K562 (cell line): ENCODE measurements around the gene CFAP251. TPM values are rescaled to one million over a fixed set of nuclear protein-coding genes. Genes with fewer than 3 reads are reported as not detected.

ENCODE experiments used
- BACH1 ChIP-seq: fragments of 200-800 bp; sonication (Bioruptor generic); IDR thresholded peaks from 2 replicates; pipeline ENCODE4 v1.6.1; 2016; ENCODE audit warnings: missing genetic modification characterization, missing compliant biosample characterization
- CCAR2 ChIP-seq: fragments of 200-400 bp; formaldehyde crosslinking; IDR thresholded peaks from 2 replicates; pipeline ENCODE4 v1.6.1; 2017; ENCODE audit warnings: mild to moderate bottlenecking, low read depth, low read length
- CREM ChIP-seq: IDR thresholded peaks from 2 replicates; pipeline ENCODE4 v1.6.1; 2014; ENCODE audit warnings: antibody characterized with exemption, low read depth
- FOXJ2 ChIP-seq: fragments of 200-800 bp; sonication (Bioruptor generic); IDR thresholded peaks from 2 replicates; pipeline ENCODE4 v1.6.1; 2016; ENCODE audit warnings: missing genetic modification characterization, missing compliant biosample characterization
- HDAC3 ChIP-seq: fragments of 450-650 bp; IDR thresholded peaks from 2 replicates; pipeline ENCODE4 v1.6.1; 2018; ENCODE audit warnings: borderline replicate concordance, mild to moderate bottlenecking, moderate library complexity; ENCODE audit not compliant: partially characterized antibody
- MTA1 ChIP-seq: fragments of 450-650 bp; IDR thresholded peaks from 2 replicates; pipeline ENCODE4 v1.6.1; 2017; ENCODE audit warnings: borderline replicate concordance
- MYC ChIP-seq, 2 experiments: fragments of 250-450 bp in 1 of 2; sonication (Bioruptor Pico) in 1 of 2; IDR thresholded peaks; 2 replicates each; pipeline versions ENCODE4 v1.5.1 to v1.6.1; 2012 to 2021; ENCODE audit warnings: low read depth in 2 of 2, borderline replicate concordance in 1 of 2, improper control_type of control experiment in 1 of 2, low read length in 1 of 2, mild to moderate bottlenecking in 1 of 2, moderate library complexity in 1 of 2
- POLR2G ChIP-seq: fragments of 200-400 bp; formaldehyde crosslinking; IDR thresholded peaks from 2 replicates; pipeline ENCODE4 v1.6.1; 2017; ENCODE audit warnings: low read depth, mild to moderate bottlenecking, antibody characterized with exemption, low read length, moderate library complexity
- POLR3A ChIP-seq: IDR thresholded peaks from 2 replicates; pipeline ENCODE4 v1.6.1; 2011; ENCODE audit warnings: borderline replicate concordance, mild to moderate bottlenecking, moderate library complexity; ENCODE audit not compliant: insufficient read length, insufficient read depth; ENCODE audit errors: extremely low read depth
- SMAD3 ChIP-seq: fragments of 450-650 bp; formaldehyde crosslinking; conservative IDR thresholded peaks from 2 replicates; pipeline ENCODE4 v1.4.0; 2020; ENCODE audit warnings: mild to moderate bottlenecking
- TAF7 ChIP-seq: fragments of 450-650 bp; IDR thresholded peaks from 2 replicates; pipeline ENCODE4 v1.6.1; 2016; ENCODE audit warnings: missing genetic modification characterization, missing compliant biosample characterization
- TEAD4 ChIP-seq, 2 experiments: sonication (generic) in 1 of 2; formaldehyde crosslinking in 1 of 2; IDR thresholded peaks; 2 replicates each; pipeline versions ENCODE4 v1.6.1 to v1.8.0; 2012 to 2022; ENCODE audit warnings: borderline replicate concordance in 1 of 2, inconsistent platforms in 1 of 2, low read length in 1 of 2, mild to moderate bottlenecking in 1 of 2, missing genetic modification reagents in 1 of 2
- ZNF253 ChIP-seq: fragments of 250-450 bp; sonication (Bioruptor Pico); conservative IDR thresholded peaks from 2 replicates; pipeline ENCODE4 v1.6.1; 2021; ENCODE audit warnings: mild to moderate bottlenecking
- ZNF445 ChIP-seq: fragments of 250-450 bp; sonication (Bioruptor Pico); IDR thresholded peaks from 2 replicates; pipeline ENCODE4 v1.4.0; 2020; ENCODE audit warnings: low read depth, mild to moderate bottlenecking, moderate library complexity
- ZNF766 ChIP-seq: fragments of 200-800 bp; sonication (Bioruptor generic); conservative IDR thresholded peaks from 2 replicates; pipeline ENCODE4 v1.6.1; 2016; ENCODE audit warnings: missing genetic modification characterization, missing compliant biosample characterization
- polyA plus RNA-seq, 8 experiments: library from polyadenylated mRNA; depleted of rRNA in 4 of 8; stranded (reverse) in 5 of 8; unstranded in 3 of 8; fragments of >200 nt; fragmentation: Nextera tagmentation in 2 of 8; fragmentation: Illumina TruSeq in 1 of 8; extraction: Ambion mirVana in 2 of 8; extraction: Trizol in 1 of 8; gene quantifications; 2 replicates each; pipeline versions ENCODE4 v1.2.1 to v1.2.3, GENCODE V29; 2011 to 2014; ENCODE audit warnings: inconsistent platforms in 1 of 8, missing spikeins in 1 of 8
- total RNA-seq, 7 experiments: library from RNA; depleted of rRNA in 6 of 7; stranded (reverse); fragments of >200 nt in 6 of 7; fragmentation: Illumina TruSeq in 2 of 7; extraction: Trizol in 2 of 7; gene quantifications; 2 replicates each; pipeline versions ENCODE4 v1.2.1 to v1.2.3, GENCODE V29; 2011 to 2021; ENCODE audit warnings: low replicate concordance in 1 of 7
- TF ChIP-seq, protein P1 (sequence below), 2 experiments: fragments of 450-650 bp; conservative IDR thresholded peaks; 2 replicates each; pipeline ENCODE4 v1.6.1; 2017; ENCODE audit warnings: mild to moderate bottlenecking in 2 of 2, moderate library complexity in 2 of 2
- TF ChIP-seq, protein P2 (sequence below), 2 experiments: fragments of 450-650 bp in 1 of 2; IDR thresholded peaks; 2 replicates each; pipeline ENCODE4 v1.6.1; 2011 to 2017; ENCODE audit warnings: low read depth in 2 of 2, antibody characterized with exemption in 1 of 2, borderline replicate concordance in 1 of 2, low read length in 1 of 2, mild to moderate bottlenecking in 1 of 2, mixed read lengths in 1 of 2; ENCODE audit not compliant: control insufficient read depth in 1 of 2
- TF ChIP-seq, protein P3 (sequence below): fragments of 450-650 bp; IDR thresholded peaks from 2 replicates; pipeline ENCODE4 v1.6.1; 2014; ENCODE audit warnings: low read depth, mild to moderate bottlenecking, moderate library complexity, borderline replicate concordance
- TF ChIP-seq, protein P4 (sequence below): fragments of 450-650 bp; formaldehyde crosslinking; IDR thresholded peaks from 2 replicates; pipeline ENCODE4 v1.4.0; 2022; ENCODE audit warnings: missing genetic modification characterization

The CFAP251 gene
- total and polyA plus RNA-seq, 9 of the 15 experiments (the other 6 are each of a cell fraction or from before 2014, with no cell fraction given): 16.6 to 31.0 (median 19.1) TPM

DNA sequence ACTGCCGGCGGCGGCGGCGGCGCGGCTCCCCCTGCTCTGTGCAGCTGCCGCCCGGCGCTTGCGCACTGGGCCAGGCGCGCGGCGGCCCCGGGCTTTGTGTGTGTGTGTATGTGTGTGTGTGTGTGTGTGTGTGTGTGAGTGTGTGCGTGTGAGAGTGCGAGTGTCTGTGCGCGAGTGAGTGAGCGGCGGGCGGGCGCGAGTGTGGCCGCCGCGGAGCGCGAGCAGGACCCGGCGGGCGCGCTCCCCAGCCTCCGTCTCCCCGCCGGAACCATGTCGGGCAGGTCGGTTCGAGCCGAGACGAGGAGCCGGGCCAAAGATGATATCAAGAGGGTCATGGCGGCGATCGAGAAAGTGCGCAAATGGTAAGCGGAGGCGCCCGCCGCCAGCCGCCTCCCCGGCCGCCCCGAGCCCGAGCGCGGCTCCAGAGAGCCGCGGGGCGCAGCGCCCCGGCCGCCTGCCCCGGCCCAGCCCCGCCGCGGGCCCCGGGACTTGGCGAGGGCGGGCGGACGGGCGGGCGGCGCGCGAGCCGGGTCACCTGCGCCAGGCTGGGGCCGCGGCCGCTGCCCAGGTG lies 103.5 kb downstream of the CFAP251 start, which contains the start of gene BCL7A (continued):
- TF ChIP-seq SMAD3 (CRISPR knock-in tag) (no peak), MTA1 (no peak), POLR2G (peak; percentile 82), MYC (IDR thresholded peaks at IDR 0.05; ENCODE audit: low read depth, low read length) (0 out of 2 replicates have a peak, but pooled peaks have one; percentile 24), MYC (CRISPR knock-in tag; IDR thresholded peaks at IDR 0.05; ENCODE audit: borderline replicate concordance, low read depth) (no peak), TEAD4 (IDR thresholded peaks at IDR 0.05; ENCODE audit: low read length) (no peak), TEAD4 (CRISPR knock-in tag; IDR thresholded peaks at IDR 0.05; ENCODE audit: borderline replicate concordance) (no peak), ZNF253 (CRISPR knock-in tag) (no peak), FOXJ2 (tag) (no peak), BACH1 (no peak), ZNF445 (no peak), TAF7 (no peak), ZNF766 (peak; percentile 48; the same call in 1 of the 2 replicates), HDAC3 (no peak), CCAR2 (no peak), CREM (peak; percentile 41; the same call in 1 of the 2 replicates), POLR3A (no peak)
- TF ChIP-seq, protein P1, sequence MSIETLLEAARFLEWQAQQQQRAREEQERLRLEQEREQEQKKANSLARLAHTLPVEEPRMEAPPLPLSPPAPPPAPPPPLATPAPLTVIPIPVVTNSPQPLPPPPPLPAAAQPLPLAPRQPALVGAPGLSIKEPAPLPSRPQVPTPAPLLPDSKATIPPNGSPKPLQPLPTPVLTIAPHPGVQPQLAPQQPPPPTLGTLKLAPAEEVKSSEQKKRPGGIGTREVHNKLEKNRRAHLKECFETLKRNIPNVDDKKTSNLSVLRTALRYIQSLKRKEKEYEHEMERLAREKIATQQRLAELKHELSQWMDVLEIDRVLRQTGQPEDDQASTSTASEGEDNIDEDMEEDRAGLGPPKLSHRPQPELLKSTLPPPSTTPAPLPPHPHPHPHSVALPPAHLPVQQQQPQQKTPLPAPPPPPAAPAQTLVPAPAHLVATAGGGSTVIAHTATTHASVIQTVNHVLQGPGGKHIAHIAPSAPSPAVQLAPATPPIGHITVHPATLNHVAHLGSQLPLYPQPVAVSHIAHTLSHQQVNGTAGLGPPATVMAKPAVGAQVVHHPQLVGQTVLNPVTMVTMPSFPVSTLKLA (conservative IDR thresholded peaks at IDR 0.05): peak in 1 of 2 experiments; percentile 42; a peak in 1 of 4 replicates
- TF ChIP-seq, protein P2, sequence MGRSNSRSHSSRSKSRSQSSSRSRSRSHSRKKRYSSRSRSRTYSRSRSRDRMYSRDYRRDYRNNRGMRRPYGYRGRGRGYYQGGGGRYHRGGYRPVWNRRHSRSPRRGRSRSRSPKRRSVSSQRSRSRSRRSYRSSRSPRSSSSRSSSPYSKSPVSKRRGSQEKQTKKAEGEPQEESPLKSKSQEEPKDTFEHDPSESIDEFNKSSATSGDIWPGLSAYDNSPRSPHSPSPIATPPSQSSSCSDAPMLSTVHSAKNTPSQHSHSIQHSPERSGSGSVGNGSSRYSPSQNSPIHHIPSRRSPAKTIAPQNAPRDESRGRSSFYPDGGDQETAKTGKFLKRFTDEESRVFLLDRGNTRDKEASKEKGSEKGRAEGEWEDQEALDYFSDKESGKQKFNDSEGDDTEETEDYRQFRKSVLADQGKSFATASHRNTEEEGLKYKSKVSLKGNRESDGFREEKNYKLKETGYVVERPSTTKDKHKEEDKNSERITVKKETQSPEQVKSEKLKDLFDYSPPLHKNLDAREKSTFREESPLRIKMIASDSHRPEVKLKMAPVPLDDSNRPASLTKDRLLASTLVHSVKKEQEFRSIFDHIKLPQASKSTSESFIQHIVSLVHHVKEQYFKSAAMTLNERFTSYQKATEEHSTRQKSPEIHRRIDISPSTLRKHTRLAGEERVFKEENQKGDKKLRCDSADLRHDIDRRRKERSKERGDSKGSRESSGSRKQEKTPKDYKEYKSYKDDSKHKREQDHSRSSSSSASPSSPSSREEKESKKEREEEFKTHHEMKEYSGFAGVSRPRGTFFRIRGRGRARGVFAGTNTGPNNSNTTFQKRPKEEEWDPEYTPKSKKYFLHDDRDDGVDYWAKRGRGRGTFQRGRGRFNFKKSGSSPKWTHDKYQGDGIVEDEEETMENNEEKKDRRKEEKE (IDR thresholded peaks at IDR 0.05; ENCODE audit: borderline replicate concordance in 1 of 2, control insufficient read depth in 1 of 2, low read depth in 2 of 2, low read length in 1 of 2): no peak
- TF ChIP-seq, protein P3, sequence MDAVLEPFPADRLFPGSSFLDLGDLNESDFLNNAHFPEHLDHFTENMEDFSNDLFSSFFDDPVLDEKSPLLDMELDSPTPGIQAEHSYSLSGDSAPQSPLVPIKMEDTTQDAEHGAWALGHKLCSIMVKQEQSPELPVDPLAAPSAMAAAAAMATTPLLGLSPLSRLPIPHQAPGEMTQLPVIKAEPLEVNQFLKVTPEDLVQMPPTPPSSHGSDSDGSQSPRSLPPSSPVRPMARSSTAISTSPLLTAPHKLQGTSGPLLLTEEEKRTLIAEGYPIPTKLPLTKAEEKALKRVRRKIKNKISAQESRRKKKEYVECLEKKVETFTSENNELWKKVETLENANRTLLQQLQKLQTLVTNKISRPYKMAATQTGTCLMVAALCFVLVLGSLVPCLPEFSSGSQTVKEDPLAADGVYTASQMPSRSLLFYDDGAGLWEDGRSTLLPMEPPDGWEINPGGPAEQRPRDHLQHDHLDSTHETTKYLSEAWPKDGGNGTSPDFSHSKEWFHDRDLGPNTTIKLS: no peak
- TF ChIP-seq, protein P4, sequence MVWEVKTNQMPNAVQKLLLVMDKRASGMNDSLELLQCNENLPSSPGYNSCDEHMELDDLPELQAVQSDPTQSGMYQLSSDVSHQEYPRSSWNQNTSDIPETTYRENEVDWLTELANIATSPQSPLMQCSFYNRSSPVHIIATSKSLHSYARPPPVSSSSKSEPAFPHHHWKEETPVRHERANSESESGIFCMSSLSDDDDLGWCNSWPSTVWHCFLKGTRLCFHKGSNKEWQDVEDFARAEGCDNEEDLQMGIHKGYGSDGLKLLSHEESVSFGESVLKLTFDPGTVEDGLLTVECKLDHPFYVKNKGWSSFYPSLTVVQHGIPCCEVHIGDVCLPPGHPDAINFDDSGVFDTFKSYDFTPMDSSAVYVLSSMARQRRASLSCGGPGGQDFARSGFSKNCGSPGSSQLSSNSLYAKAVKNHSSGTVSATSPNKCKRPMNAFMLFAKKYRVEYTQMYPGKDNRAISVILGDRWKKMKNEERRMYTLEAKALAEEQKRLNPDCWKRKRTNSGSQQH: peak; percentile 59; the same call in 1 of the 2 replicates
